Iris pigment epithelial cell (primary cell): ENCODE measurements around the gene ZC3H8.
"Not testable (repeated sequence)": the region's sequence is repeated elsewhere in the genome, so short reads cannot be mapped to it uniquely, and the experiment has no call there.

Source experiments
- DNase-seq: peaks from one replicate; pipeline ENCODE4 v3.0.0-alpha.2; 2011; ENCODE audit warnings: low read depth

ZC3H8 gene

DNA sequence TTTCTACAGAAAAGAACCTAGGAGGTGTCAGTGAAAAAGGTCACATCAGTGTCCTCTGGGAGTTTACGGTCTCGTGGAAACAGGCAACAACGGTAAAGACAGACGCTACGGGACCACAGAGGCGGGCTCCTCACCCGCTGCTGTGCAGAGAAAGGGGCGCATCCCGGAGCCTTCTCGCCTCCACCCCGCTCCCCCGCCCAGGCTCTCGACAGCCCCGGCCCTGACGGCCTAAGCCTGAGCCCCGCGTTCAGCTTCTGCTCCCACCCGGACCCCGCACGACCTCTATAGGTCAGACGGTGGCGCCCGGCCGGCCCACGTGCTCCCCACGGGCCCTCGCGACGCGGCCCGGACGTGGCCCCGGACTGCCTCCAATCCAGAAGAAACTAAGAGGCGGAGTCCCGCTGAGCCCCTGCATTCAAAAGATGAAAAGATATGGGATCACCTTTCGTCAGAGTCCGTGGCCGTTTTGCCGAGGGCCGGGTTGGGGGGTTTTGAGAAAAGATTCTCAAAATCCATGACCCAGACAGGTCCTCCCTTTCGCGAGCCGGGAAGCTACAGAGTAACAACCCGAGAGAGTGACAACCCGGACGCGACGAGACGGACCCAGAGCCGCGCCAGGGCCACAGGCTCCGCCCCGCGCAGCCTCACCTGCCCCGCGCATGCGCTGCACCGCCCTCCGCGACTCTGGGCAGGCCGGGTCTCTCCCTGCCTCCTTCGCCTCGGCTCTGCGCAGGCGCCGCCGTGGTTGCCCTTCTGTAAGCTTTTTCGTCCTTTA is at the start of gene ZC3H8:
TSS of gene ZC3H8 (minus strand) at position 577 of the 775 bp plus-strand sequence. CDS start at position 516, 61 bp downstream.
- DNase-seq = peak; percentile 78

DNA sequence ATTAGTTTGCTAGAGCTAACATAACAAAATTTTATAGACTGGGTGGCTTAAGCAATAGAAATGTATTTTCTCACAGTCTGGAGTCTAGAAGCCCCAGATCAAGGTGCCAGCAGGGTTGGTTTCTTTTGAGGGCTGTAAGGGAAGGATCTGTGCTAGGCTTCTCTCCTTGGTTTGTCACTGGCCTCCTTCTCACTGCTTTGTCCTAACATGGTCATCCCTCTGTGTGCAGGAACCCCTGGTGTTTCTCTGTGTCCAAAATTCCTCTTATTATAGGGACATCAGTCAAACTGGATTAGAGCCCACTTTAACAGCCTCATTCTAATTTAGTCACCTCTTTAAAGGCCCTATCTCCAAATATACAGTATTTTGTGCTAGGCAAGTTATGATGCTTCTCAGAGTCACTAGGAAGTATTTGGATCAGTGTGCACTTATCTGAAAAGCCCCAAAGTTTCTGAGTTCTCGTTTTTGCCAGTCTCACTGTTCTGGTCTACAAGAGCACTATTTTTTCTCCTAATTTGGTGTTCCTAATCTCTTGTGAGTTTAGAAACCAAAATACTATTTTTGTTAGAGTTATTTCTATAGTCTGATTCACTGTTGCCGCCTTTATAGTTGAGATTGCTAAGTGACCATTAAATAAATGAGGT is 49.6 kb upstream of the ZC3H8 start:
- DNase-seq = no peak

- DNase-seq = no peak
Observed at GRCh38 chr2:112301973-112302372, 47.1 kb upstream of the ZC3H8 start.

DNA sequence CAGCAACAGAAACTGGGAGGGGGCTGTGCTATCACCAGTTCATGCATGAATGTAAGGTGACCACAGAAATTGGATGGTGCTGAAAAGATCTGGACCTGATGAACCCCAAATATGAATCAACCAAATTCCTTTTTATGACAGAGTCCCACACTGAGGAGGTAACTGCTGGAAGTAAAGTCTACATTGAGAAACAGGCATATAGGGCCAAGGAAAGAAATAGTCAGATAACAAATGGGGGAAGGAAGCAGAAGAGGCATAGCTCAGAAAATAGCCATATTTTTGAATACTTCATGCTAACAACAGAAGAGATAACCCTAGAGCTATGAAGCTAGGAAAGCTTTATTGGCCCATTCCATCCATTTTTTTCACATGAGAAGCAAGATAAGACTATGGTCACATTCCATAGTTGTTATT is 46.3 kb upstream of the ZC3H8 start:
- DNase-seq = peak; percentile 81

- DNase-seq = no peak
Observed at GRCh38 chr2:112296407-112296806, 41.6 kb upstream of the ZC3H8 start.

DNA sequence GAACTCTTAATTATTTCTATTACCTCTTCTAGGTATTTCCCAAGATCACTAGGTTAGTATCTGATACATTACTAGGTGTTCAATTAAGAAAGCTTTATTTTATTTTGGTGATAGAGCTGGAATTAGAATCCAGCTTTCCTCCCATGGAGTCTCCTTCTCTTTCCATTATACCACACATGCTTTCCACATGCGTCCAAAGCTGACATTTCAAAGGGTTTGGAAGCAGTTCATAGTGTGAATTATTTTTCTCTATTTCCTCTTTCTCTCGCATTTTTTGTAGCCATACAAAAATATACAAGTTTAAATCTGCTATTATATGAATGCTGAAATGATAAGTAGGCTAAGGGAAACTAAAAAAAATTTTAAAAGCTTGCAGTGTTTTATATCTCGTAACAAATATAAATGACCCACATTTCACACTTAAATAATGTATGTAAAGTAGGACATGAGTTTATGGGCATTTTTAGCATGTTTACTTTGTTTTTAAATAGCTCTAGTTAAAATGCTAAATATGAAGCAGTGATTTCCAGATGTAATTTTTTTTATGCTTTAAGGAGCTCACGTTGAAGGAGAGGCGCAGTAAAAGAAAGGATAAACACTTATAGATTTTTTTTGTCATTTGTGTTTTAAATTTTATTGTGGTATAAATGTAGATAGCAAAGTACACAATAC is 40.7 kb upstream of the ZC3H8 start:
- no peak for DNase-seq

DNA sequence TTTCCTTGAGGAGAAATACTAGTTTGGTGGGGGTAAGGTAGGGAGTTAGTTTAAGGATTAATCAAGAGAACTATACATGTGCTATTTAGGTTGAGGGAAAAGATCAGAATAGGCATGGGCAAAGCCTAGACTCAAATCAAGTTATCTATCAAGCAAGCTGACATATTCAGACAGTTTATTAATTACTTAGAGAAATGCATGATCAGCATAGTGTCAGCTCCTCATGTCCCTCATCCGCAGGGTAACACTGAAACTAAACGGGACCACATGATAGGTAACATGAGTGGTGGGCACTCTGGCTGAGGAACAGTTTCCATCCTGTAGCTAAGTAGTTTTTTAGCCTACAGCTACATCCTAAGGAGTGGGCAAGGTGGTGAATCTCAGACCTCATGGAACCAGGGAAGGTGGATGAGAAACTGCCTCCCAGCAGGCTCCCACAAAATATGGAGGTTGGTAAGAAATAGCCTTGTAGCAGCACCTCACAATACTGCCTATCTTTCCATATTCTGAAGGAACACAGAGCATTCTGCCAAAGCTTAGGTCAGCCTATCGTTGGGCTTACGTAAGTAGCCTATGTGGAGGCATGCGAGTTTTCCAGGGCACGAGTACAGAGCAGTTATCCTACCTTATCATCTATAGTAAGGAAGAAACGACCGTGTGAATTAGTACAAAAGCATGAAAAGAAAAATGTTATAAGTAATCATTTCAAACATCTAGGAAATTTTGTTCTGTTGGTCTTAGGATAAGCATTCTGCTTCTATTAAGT is 39.0 kb upstream of the ZC3H8 start:
- DNase-seq = no peak

DNA sequence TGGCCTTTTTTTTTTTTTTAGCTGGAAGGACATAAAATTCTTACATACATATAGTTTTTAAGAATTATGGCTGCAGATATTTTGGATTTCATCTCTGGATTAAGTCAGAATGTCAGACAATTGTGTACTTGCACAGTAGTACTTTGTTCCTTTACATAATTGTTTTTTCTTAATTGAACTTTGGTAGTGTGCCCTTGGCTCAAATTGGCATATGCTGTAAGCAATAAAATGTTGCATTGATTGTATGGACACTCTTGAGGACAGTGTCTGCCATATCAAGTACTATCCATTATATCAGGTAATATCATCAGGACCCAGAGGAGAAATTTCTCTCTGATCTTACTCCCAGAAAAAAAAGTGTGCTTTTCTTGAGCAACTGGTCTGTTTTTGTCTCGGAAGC is 35.8 kb upstream of the ZC3H8 start:
- DNase-seq = no peak

- no peak for DNase-seq
Observed at GRCh38 chr2:112290088-112290487, 35.2 kb upstream of the ZC3H8 start.

DNA sequence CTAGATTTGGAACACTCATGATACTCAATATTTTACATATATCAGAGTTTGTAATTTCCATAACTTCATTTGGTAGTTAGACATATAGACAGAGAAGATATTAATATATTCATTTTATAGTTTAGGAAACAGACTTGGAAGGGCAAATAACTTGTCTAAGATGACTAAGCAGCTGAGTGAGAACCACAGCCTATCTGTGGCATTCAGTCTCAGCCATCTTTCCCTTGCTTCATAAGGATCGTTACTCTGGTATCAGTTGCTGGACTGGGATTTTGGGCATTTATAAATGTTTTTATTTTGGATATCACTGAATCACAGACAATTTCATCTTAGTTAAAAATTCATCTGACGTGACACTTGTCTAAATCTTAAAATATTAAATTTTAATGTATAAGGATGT is 28.7 kb upstream of the ZC3H8 start:
- peak; percentile 55 for DNase-seq

- DNase-seq = not testable (repeated sequence)
Observed at GRCh38 chr2:112282066-112282465, 27.2 kb upstream of the ZC3H8 start.

DNA sequence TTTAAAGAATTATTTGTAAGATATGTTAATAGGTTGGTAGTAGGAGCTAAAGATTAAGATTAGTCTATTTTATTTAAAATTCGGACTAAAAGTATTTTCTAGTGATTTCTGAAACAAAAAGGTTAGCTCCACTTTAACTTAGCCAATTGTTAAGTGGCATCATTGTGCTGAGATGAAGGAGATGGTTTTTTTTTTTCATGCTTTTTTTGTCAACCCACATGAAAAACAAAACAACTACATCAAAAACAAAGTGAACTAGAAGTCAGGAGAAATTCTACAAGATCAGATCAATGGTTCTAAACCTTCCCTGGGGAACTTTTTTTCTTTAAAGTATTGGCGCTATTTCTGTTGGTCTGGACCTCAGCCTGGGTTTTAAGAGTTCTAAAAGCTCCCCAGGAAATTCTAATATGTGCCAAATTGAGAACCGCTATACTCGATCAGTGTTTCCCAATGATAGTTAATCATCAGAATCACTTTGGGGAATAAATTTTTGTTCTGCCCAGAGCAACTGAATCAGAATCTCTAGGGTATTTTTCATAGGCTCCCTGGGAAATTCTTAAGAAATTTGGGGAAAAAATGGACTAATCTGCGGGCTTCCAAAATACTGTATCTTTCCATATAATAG is 22.9 kb upstream of the ZC3H8 start:
- DNase-seq = no peak

GRCh38 chr2:112276954-112277353 is 22.1 kb upstream of the ZC3H8 start:
- DNase-seq = no peak

DNA sequence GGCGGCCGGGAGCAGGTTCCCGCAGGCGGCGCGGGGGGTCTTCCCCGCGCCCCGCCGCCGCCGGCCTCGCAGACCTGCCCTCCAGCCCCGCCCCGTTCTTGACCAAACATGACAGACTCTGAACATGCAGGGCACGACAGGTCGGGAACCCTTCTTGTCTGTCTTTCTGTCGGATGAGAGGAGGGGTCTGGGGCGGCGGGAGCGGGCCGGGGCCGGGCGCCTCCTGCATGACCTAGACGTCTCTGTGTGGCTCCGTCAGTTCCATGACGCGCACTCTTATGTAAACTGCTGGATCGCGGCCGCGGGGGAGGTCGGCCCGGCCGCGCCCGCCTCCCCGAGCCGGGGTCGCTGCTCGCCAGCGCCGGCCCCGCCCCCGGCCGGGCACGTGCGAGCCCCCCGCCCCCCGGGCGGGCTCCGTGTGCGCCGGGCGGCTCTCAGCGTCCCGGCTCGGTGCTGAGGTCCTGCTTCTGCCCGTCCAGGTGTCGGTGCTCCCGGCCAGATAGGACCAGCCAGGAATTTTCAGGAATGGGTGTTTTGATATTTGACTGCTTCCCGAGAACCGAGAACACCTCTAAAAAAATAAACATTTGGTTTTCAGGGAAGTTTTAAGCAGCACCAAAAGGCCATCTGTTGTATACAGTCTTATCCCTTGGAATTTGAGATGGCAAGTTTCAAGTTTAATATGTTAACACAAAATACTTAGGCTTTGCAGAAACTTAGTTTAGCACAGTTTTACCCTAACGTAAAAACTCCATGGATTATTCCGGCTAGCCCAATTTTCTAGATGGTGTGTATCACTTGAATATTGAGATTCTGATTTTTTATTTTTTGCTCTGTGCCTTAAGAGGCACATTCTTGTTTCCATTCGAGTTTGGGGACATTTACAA is 21.3 kb upstream of the ZC3H8 start:
- DNase-seq = peak; percentile 88

DNA sequence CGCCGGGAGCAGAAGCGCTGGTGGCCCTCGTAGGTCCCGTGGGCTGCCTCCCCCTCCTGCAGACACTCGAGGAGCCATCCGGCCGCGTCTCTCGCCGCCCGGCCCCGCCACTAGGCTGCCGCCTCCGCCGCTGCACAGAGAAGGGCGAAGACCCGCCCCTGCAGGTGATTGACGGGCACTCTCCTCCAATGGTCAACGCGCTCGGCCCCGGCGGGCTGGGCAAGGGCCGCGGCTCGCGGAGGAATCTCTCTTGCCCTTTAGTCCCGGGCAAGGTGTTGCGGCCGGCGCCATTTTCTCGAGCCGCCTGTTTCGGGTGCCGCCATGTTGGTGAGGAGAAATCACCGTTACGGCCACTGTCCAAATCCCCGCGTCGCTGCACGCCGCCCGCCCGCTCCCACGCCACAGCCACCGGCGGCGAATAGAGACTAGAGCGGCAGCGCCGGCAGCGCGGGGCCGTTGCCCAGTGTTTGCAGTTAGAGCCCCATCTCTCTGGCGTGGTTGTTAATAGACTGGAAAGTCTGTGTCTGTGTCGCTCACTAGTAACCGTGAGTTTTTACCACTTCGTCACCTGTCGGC is 20.6 kb upstream of the ZC3H8 start, which contains the start of gene ZC3H6:
TSS of gene ZC3H6 (plus strand) at position 287 of the 576 bp plus-strand sequence. CDS start 398 bp downstream, outside the sequence.
- peak; percentile 98 for DNase-seq

- no peak for DNase-seq
Observed at GRCh38 chr2:112273349-112273748, 18.5 kb upstream of the ZC3H8 start.

GRCh38 chr2:112272669-112273068 is 17.8 kb upstream of the ZC3H8 start:
- no peak for DNase-seq

GRCh38 chr2:112268547-112268946 is 13.7 kb upstream of the ZC3H8 start:
- no peak for DNase-seq

GRCh38 chr2:112262876-112263275 is 8.0 kb upstream of the ZC3H8 start:
- no peak for DNase-seq

DNA sequence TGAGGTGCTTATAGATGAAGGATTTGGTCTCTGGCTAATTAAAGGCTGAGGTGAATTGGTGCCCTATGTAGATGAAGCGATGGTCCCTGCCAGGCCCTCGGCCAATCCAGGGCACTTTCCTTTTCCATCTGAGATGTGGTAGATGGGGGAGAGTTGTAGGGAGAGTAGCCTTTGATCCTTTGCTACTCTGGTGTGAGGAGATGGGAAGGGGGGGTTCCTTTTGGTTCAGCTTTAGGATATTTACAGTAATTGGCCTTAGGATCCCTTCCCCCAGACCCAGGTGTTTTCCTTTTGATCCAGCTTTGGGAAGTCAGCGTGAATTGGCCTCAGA is 5.4 kb upstream of the ZC3H8 start:
- DNase-seq = no peak
